ENCODE measurements around the gene DDX46.
"Not testable (repeated sequence)": the region's sequence is repeated elsewhere in the genome, so short reads cannot be mapped to it uniquely, and the experiment has no call there.

DDX46 gene

GRCh38 chr5:134784241-134784920 lies 25.8 kb downstream of the DDX46 start:
- DNase-seq (ENCODE audit: low read depth in 2 of 2) = no peak

GRCh38 chr5:134784946-134785620 lies 26.5 kb downstream of the DDX46 start:
- no peak for DNase-seq (ENCODE audit: low read depth in 2 of 2)

- no peak for DNase-seq (ENCODE audit: low read depth in 2 of 2)
Observed at GRCh38 chr5:134787692-134788091, 29.1 kb downstream of the DDX46 start.

- DNase-seq (ENCODE audit: low read depth in 2 of 2) = no peak
Observed at GRCh38 chr5:134791580-134791979, 33.0 kb downstream of the DDX46 start.

- DNase-seq (ENCODE audit: low read depth in 2 of 2) = no peak
Observed at GRCh38 chr5:134792286-134792685, 33.7 kb downstream of the DDX46 start.

- DNase-seq (ENCODE audit: low read depth in 2 of 2) = no peak
Observed at GRCh38 chr5:134793111-134793510, 34.5 kb downstream of the DDX46 start.

GRCh38 chr5:134794082-134794481 lies 35.5 kb downstream of the DDX46 start:
- no peak for DNase-seq (ENCODE audit: low read depth in 2 of 2)

- no peak for DNase-seq (ENCODE audit: low read depth in 2 of 2)
Observed at GRCh38 chr5:134794819-134795218, 36.2 kb downstream of the DDX46 start.

- DNase-seq (ENCODE audit: low read depth in 2 of 2) = no peak
Observed at GRCh38 chr5:134798468-134798867, 39.9 kb downstream of the DDX46 start.

- no peak for DNase-seq (ENCODE audit: low read depth in 2 of 2)
Observed at GRCh38 chr5:134803821-134804220, 45.2 kb downstream of the DDX46 start.

GRCh38 chr5:134813407-134813806 lies 54.8 kb downstream of the DDX46 start:
- no peak for DNase-seq (ENCODE audit: low read depth in 2 of 2)

GRCh38 chr5:134813827-134814226 lies 55.2 kb downstream of the DDX46 start:
- no peak for DNase-seq (ENCODE audit: low read depth in 2 of 2)

GRCh38 chr5:134817006-134817405 lies 58.4 kb downstream of the DDX46 start:
- DNase-seq (ENCODE audit: low read depth in 2 of 2) = no peak

- DNase-seq (ENCODE audit: low read depth in 2 of 2) = no peak
Observed at GRCh38 chr5:134818776-134819175, 60.2 kb downstream of the DDX46 start.

- DNase-seq (ENCODE audit: low read depth in 2 of 2) = no peak
Observed at GRCh38 chr5:134819407-134819963, 60.9 kb downstream of the DDX46 start.

- DNase-seq (ENCODE audit: low read depth in 2 of 2) = no peak
Observed at GRCh38 chr5:134821841-134822240, 63.3 kb downstream of the DDX46 start.

- no peak for DNase-seq (ENCODE audit: low read depth in 2 of 2)
Observed at GRCh38 chr5:134824681-134825080, 66.1 kb downstream of the DDX46 start.

GRCh38 chr5:134825212-134825611 lies 66.6 kb downstream of the DDX46 start:
- DNase-seq (ENCODE audit: low read depth in 2 of 2) = no peak

- no peak for DNase-seq (ENCODE audit: low read depth in 2 of 2)
Observed at GRCh38 chr5:134833340-134834032, 74.9 kb downstream of the DDX46 start.

- no peak for DNase-seq (ENCODE audit: low read depth in 2 of 2)
Observed at GRCh38 chr5:134835623-134836022, 77.0 kb downstream of the DDX46 start.

GRCh38 chr5:134837530-134838181 lies 79.1 kb downstream of the DDX46 start:
- no peak for DNase-seq (ENCODE audit: low read depth in 2 of 2)

- DNase-seq (ENCODE audit: low read depth in 2 of 2) = not testable (repeated sequence)
Observed at GRCh38 chr5:134838361-134838760, 79.8 kb downstream of the DDX46 start.
